Mesothelial cell of epicardium (in vitro differentiated cells): ENCODE measurements around the gene RAI1. TPM values are rescaled to one million over a fixed set of nuclear protein-coding genes. Genes with fewer than 3 reads are reported as not detected.

ENCODE experiments used
- DNase-seq, 2 experiments: peaks; one replicate each; pipeline ENCODE4 v3.0.0; 2021; ENCODE audit warnings: low spot score in 2 of 2; ENCODE audit not compliant: unreplicated experiment in 2 of 2
- H3K27ac Mint-ChIP-seq: 2 replicates; pipeline ENCODE4 v1.8.0; 2021; ENCODE audit warnings: mixed read lengths
- H3K27me3 Mint-ChIP-seq: 2 replicates; pipeline ENCODE4 v1.8.0; 2021; ENCODE audit warnings: low read depth, mixed read lengths
- H3K36me3 Mint-ChIP-seq: 2 replicates; pipeline ENCODE4 v1.8.0; 2021; ENCODE audit warnings: mixed read lengths
- H3K4me1 Mint-ChIP-seq: 2 replicates; pipeline ENCODE4 v1.8.0; 2021; ENCODE audit warnings: mixed read lengths
- H3K4me3 Mint-ChIP-seq: 2 replicates; pipeline ENCODE4 v1.8.0; 2021; ENCODE audit warnings: mild to moderate bottlenecking, moderate library complexity, mixed read lengths
- H3K9me3 Mint-ChIP-seq: 2 replicates; pipeline ENCODE4 v1.8.0; 2021; ENCODE audit warnings: mixed read lengths
- total RNA-seq: library from RNA; stranded (reverse); gene quantifications from 3 replicates; pipeline ENCODE4 v1.2.1, GENCODE V29; 2021
- TF ChIP-seq, protein P1 (sequence below): fragments of 200-600 bp; sonication (generic); IDR thresholded peaks from one replicate; pipeline ENCODE4 v1.5.0; 2021; ENCODE audit warnings: antibody characterized with exemption; ENCODE audit not compliant: unreplicated experiment

The RAI1 gene
- total RNA-seq, 1 donor from 2014 or later, result 137 TPM

- H3K9me3 Mint-ChIP-seq, result no peaks in the 10 kb centered on the region
- no peak overlapping the region for H3K4me3 Mint-ChIP-seq
- TF ChIP-seq, protein P1, sequence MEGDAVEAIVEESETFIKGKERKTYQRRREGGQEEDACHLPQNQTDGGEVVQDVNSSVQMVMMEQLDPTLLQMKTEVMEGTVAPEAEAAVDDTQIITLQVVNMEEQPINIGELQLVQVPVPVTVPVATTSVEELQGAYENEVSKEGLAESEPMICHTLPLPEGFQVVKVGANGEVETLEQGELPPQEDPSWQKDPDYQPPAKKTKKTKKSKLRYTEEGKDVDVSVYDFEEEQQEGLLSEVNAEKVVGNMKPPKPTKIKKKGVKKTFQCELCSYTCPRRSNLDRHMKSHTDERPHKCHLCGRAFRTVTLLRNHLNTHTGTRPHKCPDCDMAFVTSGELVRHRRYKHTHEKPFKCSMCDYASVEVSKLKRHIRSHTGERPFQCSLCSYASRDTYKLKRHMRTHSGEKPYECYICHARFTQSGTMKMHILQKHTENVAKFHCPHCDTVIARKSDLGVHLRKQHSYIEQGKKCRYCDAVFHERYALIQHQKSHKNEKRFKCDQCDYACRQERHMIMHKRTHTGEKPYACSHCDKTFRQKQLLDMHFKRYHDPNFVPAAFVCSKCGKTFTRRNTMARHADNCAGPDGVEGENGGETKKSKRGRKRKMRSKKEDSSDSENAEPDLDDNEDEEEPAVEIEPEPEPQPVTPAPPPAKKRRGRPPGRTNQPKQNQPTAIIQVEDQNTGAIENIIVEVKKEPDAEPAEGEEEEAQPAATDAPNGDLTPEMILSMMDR, result no peak
- peaks cover 77% of the 10 kb centered on the region for H3K4me1 Mint-ChIP-seq
- peaks cover 8% of the 10 kb centered on the region for H3K36me3 Mint-ChIP-seq
- no peak for DNase-seq
- no peaks in the 10 kb centered on the region for H3K27me3 Mint-ChIP-seq
- peak overlapping the region; percentile 95 for H3K27ac Mint-ChIP-seq
These were observed 28.6 kb downstream of the RAI1 start for GRCh38 chr17:17709815-17710321.

GRCh38 chr17:17710355-17710727 is 29.1 kb downstream of the RAI1 start:
- peaks cover 3% of the 10 kb centered on the region for H3K36me3 Mint-ChIP-seq

GRCh38 chr17:17710728-17711541 is 29.7 kb downstream of the RAI1 start:
- peak; percentile 68 to 82 for DNase-seq
- peaks cover 3% of the 10 kb centered on the region for H3K36me3 Mint-ChIP-seq
- no peaks in the 10 kb centered on the region for H3K27me3 Mint-ChIP-seq
- H3K4me3 Mint-ChIP-seq, result no peak overlapping the region
- H3K27ac Mint-ChIP-seq, result peak overlapping the region; percentile 95
- TF ChIP-seq, protein P1, result no peak
- peaks cover 80% of the 10 kb centered on the region for H3K4me1 Mint-ChIP-seq
- no peaks in the 10 kb centered on the region for H3K9me3 Mint-ChIP-seq

More at GRCh38 chr17:17710355-17710727, 29.1 kb downstream of the RAI1 start:
- DNase-seq, result no peak
- H3K27me3 Mint-ChIP-seq, result no peaks in the 10 kb centered on the region
- H3K27ac Mint-ChIP-seq, result peak overlapping the region; percentile 95
- H3K9me3 Mint-ChIP-seq, result no peaks in the 10 kb centered on the region
- no peak overlapping the region for H3K4me3 Mint-ChIP-seq
- TF ChIP-seq, protein P1, result no peak
- H3K4me1 Mint-ChIP-seq, result peaks cover 77% of the 10 kb centered on the region

DNA sequence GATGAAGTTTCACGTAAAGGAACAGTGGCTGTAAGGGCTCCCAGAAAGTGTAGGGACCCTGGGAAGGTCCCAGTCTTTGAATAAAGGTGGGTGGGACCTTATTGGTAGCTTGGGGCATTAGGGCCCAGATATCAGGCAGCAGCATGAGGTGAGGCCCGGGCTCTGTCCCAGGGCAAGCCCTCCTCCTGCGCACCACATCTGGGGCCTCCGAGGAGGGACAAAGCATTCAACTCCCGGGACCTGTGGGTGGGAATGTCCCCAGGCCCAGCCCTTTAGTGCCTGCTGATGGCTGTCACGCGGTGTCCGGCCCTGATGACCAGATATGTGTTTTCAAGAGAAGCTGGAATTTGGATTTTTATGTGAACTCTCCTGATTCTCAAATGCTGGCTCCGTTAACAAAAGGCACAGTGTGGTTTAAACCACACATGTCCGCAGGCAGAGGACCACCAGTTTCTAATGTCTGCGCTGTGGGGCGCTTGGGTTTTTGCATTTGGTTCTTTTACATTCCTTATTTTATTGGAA is 30.4 kb downstream of the RAI1 start:
- no peaks in the 10 kb centered on the region for H3K9me3 Mint-ChIP-seq
- peak overlapping the region; percentile 95 for H3K27ac Mint-ChIP-seq
- TF ChIP-seq, protein P1, result no peak
- peaks cover 76% of the 10 kb centered on the region for H3K4me1 Mint-ChIP-seq
- peaks cover 3% of the 10 kb centered on the region for H3K36me3 Mint-ChIP-seq
- H3K4me3 Mint-ChIP-seq, result no peak overlapping the region
- H3K27me3 Mint-ChIP-seq, result no peaks in the 10 kb centered on the region
- DNase-seq, result no peak

- Mint-ChIP-seq H3K27ac (peak overlapping the region; percentile 95), H3K4me3 (no peak overlapping the region), H3K27me3 (no peaks in the 10 kb centered on the region), H3K4me1 (peaks cover 70% of the 10 kb centered on the region), H3K9me3 (no peaks in the 10 kb centered on the region), H3K36me3 (peaks cover 3% of the 10 kb centered on the region)
- TF ChIP-seq, protein P1, result no peak
- no peak for DNase-seq
These were observed 31.1 kb downstream of the RAI1 start for GRCh38 chr17:17712268-17712924.
